Fibroblast of lung (primary cell): Measurements from ENCODE around the gene CCDC78. TPM values are rescaled to one million over a fixed set of nuclear protein-coding genes. Genes with fewer than 3 reads are reported as not detected.

Experiments
- DNase-seq, 2 donors: peaks; one replicate each; pipeline versions ENCODE4 v3.0.0 to v3.0.0-alpha.2; 2010; ENCODE audit warnings: low read depth in 2 of 2
- H2AFZ ChIP-seq: 2 replicates; pipeline ENCODE4 v1.5.1; 2012; ENCODE audit warnings: low read length, control low read depth, inconsistent platforms
- H3K27ac ChIP-seq: 2 replicates; pipeline ENCODE4 v1.5.1; 2011; ENCODE audit warnings: low read length, control low read depth; ENCODE audit not compliant: insufficient read depth
- H3K27me3 ChIP-seq: 2 replicates; pipeline ENCODE4 v1.5.1; 2011; ENCODE audit warnings: mild to moderate bottlenecking, low read length; ENCODE audit not compliant: control insufficient read depth, insufficient read depth
- H3K36me3 ChIP-seq: 2 replicates; pipeline ENCODE4 v1.5.1; 2011; ENCODE audit warnings: low read length; ENCODE audit not compliant: control insufficient read depth, insufficient read depth
- H3K4me1 ChIP-seq: 2 replicates; pipeline ENCODE4 v1.5.1; 2011; ENCODE audit warnings: low read length; ENCODE audit not compliant: control insufficient read depth, insufficient read depth; ENCODE audit errors: extremely low read depth
- H3K4me2 ChIP-seq: 2 replicates; pipeline ENCODE4 v1.5.1; 2011; ENCODE audit warnings: low read length, control low read depth; ENCODE audit not compliant: insufficient read depth; ENCODE audit errors: extremely low read depth
- H3K4me3 ChIP-seq, 4 experiments: fragments of 200-600 bp in 1 of 4; sonication (generic) in 1 of 4; replicated peaks in 1 of 4; 2 replicates each; pipeline ENCODE4 v1.5.1; 2011 to 2016; ENCODE audit warnings: low read length in 4 of 4, low read depth in 3 of 4, mild to moderate bottlenecking in 3 of 4, control low read depth in 2 of 4, inconsistent platforms in 1 of 4, mixed read lengths in 1 of 4; ENCODE audit not compliant: insufficient read depth in 1 of 4; ENCODE audit errors: control extremely low read depth in 1 of 4
- H3K79me2 ChIP-seq: 2 replicates; pipeline ENCODE4 v1.5.1; 2012; ENCODE audit warnings: mild to moderate bottlenecking, low read length, inconsistent platforms; ENCODE audit not compliant: control insufficient read depth, insufficient read depth
- H3K9ac ChIP-seq: 2 replicates; pipeline ENCODE4 v1.5.1; 2011; ENCODE audit warnings: mild to moderate bottlenecking, low read length, control low read depth; ENCODE audit not compliant: insufficient read depth
- H3K9me3 ChIP-seq: 2 replicates; pipeline ENCODE4 v1.5.1; 2012; ENCODE audit warnings: low read depth, low read length; ENCODE audit not compliant: control insufficient read depth, insufficient read depth
- H4K20me1 ChIP-seq: 2 replicates; pipeline ENCODE4 v1.5.1; 2011; ENCODE audit warnings: low read length; ENCODE audit not compliant: control insufficient read depth, insufficient read depth; ENCODE audit errors: extremely low read depth
- EZH2 ChIP-seq: IDR thresholded peaks from 2 replicates; pipeline ENCODE4 v1.5.1; 2012; ENCODE audit warnings: low read length, control low read depth, mild to moderate bottlenecking; ENCODE audit errors: missing control alignments
- polyA plus RNA-seq, 2 donors: library from polyadenylated mRNA; depleted of rRNA in 1 of 2; stranded (reverse) in 1 of 2; unstranded in 1 of 2; fragments of >200 nt; gene quantifications; 2 replicates each; pipeline ENCODE4 v1.2.1, GENCODE V29; 2011 to 2012; ENCODE audit warnings: missing spikeins in 1 of 2
- total RNA-seq: library from RNA; depleted of rRNA; stranded (reverse); fragments of >200 nt; gene quantifications from 2 replicates; pipeline ENCODE4 v1.2.1, GENCODE V29; 2014
- TF ChIP-seq, protein P1 (sequence below), 2 donors: IDR thresholded peaks in 1 of 2; conservative IDR thresholded peaks in 1 of 2; 1 replicate in 1 of 2; 2 replicates in 1 of 2; pipeline ENCODE4 v1.5.1; 2011 to 2012; ENCODE audit warnings: low read length in 2 of 2, control low read depth in 1 of 2, inconsistent platforms in 1 of 2, low read depth in 1 of 2, mild to moderate bottlenecking in 1 of 2

CCDC78 gene
- total and polyA plus RNA-seq, 2 donors (not counting 1 experiment from before 2014, with no cell fraction given), result 0.50 to 1.8 TPM

DNA sequence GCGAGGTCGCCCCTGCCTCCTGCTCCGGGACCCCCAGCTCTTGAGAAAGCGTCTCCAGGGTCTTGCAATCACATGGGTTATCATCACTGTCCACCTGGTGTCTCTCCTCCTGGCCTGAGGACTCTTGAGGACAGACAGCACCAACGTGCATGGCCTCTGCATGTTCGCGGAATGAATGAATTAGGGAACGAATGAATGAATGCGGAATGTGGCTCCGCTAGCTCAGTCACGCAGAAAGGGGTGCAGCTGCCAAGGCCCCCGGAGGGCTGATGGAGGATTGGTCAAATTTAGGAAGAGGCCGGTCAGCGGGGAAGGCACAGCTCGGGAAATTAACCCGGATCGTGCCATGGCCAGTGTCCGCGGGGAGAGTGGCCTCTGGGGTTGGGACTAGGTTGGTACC, 23.9 kb downstream of the CCDC78 start:
- H3K36me3 ChIP-seq, result no peaks in the 10 kb centered on the region

DNA sequence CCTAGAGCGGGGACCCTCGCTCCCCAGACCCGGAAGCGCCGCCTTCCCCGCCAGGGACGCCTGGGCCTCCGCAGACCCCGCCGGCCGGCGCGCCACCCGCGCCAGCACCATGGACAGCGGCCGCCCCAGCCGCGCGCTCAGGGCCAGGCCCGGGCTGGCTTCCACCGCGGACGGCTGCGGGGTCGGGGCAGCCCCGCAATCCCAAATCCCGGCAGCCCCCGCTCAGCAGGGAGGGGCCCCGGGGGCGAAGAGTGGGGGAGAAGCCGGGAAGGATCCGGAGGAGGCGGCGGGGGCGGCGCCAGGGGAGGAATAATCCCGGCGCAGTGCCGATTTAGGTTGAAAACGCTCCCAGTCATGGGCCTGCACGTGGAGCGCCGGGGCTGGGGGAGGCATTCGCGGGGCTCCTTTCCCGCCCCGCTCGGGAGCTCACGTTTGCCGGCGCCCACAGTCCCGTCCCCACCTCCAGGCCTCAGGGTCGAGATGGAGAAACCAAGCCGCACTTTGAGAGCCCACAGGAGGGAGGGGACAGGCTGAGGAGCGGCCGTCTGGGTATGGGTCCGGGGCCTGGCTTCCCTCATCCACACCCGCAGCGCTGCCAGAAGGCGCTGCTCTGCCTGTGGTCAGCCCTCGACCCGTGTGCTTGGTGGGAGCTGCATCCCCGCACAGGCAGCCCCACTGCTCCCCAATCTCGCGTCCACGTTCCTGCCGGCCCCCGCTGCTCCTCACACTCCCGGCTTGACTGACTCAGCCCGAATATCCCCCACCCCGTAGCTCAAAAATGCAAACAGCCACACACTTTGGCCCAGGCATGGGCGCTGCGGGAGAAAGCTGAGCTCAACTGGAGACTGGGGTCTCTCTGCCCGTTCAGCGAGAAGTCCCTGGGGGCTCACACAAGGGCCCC, 25.3 kb downstream of the CCDC78 start:
- peaks cover 33% of the 10 kb centered on the region for H3K27me3 ChIP-seq
- no peaks in the 10 kb centered on the region for H4K20me1 ChIP-seq
- TF ChIP-seq EZH2, result peak; percentile 60
- TF ChIP-seq, protein P1, sequence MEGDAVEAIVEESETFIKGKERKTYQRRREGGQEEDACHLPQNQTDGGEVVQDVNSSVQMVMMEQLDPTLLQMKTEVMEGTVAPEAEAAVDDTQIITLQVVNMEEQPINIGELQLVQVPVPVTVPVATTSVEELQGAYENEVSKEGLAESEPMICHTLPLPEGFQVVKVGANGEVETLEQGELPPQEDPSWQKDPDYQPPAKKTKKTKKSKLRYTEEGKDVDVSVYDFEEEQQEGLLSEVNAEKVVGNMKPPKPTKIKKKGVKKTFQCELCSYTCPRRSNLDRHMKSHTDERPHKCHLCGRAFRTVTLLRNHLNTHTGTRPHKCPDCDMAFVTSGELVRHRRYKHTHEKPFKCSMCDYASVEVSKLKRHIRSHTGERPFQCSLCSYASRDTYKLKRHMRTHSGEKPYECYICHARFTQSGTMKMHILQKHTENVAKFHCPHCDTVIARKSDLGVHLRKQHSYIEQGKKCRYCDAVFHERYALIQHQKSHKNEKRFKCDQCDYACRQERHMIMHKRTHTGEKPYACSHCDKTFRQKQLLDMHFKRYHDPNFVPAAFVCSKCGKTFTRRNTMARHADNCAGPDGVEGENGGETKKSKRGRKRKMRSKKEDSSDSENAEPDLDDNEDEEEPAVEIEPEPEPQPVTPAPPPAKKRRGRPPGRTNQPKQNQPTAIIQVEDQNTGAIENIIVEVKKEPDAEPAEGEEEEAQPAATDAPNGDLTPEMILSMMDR (conservative IDR thresholded peaks at IDR 0.05 in 1 of 2, IDR thresholded peaks at IDR 0.05 in 1 of 2; ENCODE audit: low read depth in 1 of 2, low read length in 2 of 2), result no peak
- H3K79me2 ChIP-seq, result no peaks in the 10 kb centered on the region
- H2AFZ ChIP-seq, result no peak overlapping the region
- DNase-seq, result no peak
- H3K27ac ChIP-seq, result no peak overlapping the region
- no peak overlapping the region for H3K4me3 ChIP-seq
- H3K4me2 ChIP-seq, result no peak overlapping the region
- no peaks in the 10 kb centered on the region for H3K4me1 ChIP-seq
- H3K9me3 ChIP-seq, result no peaks in the 10 kb centered on the region
- no peak overlapping the region for H3K9ac ChIP-seq
- H3K36me3 ChIP-seq, result no peaks in the 10 kb centered on the region

More for the DNA sequence above, 23.9 kb downstream of the CCDC78 start:
- H3K27ac ChIP-seq, result no peak overlapping the region
- H3K27me3 ChIP-seq, result peaks cover 43% of the 10 kb centered on the region
- no peak overlapping the region for H2AFZ ChIP-seq
- no peak overlapping the region for H3K4me2 ChIP-seq
- H3K9ac ChIP-seq, result no peak overlapping the region
- no peak for TF ChIP-seq EZH2
- TF ChIP-seq, protein P1 (conservative IDR thresholded peaks at IDR 0.05 in 1 of 2, IDR thresholded peaks at IDR 0.05 in 1 of 2; ENCODE audit: low read depth in 1 of 2, low read length in 2 of 2), result no peak
- no peaks in the 10 kb centered on the region for H4K20me1 ChIP-seq
- no peaks in the 10 kb centered on the region for H3K79me2 ChIP-seq
- H3K9me3 ChIP-seq, result no peaks in the 10 kb centered on the region
- no peak overlapping the region for H3K4me3 ChIP-seq
- DNase-seq, result no peak
- H3K4me1 ChIP-seq, result no peaks in the 10 kb centered on the region

DNA sequence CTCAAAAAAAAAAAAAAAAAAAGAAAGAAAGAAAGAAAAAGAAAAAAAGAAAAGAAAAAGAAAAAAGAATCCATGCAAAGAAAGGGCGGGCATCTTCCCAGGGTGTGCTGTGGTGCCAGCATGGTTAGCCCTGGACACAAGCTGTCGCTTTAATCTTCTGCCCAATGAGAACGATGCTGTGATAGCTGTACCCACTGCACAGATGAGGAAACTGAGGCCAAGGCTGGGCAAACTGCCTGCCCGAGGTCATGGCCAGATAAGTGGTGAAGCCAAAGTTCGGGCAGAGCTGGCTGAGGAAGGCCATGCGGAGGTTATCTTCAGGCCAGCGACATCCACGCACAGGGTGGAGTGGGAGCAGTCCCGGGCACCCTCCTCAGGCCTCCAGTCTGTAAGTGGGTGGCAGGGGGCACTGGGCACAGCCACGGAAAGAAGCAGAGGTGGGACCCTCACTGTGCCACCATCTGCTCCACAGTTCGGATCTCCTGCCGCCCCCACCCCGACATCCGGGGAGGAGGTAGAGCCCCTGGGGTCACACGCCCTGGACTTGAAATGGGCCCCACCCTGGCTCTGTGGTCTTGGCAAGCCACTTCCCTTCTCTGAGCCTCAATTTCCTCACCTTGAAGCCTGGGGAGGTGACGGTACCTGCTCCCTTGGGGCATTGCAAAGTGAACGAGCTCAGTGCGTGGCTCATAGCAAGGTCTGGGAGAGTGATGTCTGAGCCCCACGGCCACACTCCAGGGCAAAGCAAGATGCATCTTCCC, 27.2 kb downstream of the CCDC78 start:
- no peaks in the 10 kb centered on the region for H3K79me2 ChIP-seq
- H3K27ac ChIP-seq, result no peak overlapping the region
- no peak overlapping the region for H3K9ac ChIP-seq
- H3K4me1 ChIP-seq, result peaks cover 2% of the 10 kb centered on the region
- DNase-seq, result no peak
- peaks cover 34% of the 10 kb centered on the region for H3K27me3 ChIP-seq
- H2AFZ ChIP-seq, result no peak overlapping the region
- H3K36me3 ChIP-seq, result no peaks in the 10 kb centered on the region
- TF ChIP-seq, protein P1 (conservative IDR thresholded peaks at IDR 0.05 in 1 of 2, IDR thresholded peaks at IDR 0.05 in 1 of 2; ENCODE audit: low read depth in 1 of 2, low read length in 2 of 2), result no peak
- TF ChIP-seq EZH2, result no peak
- no peaks in the 10 kb centered on the region for H4K20me1 ChIP-seq
- no peak overlapping the region for H3K4me3 ChIP-seq
- H3K4me2 ChIP-seq, result no peak overlapping the region
- no peaks in the 10 kb centered on the region for H3K9me3 ChIP-seq
